HG02798 (cell line): ENCODE data around the gene CDHR5.
"Not testable (repeated sequence)": the region's sequence is repeated elsewhere in the genome, so short reads cannot be mapped to it uniquely, and the experiment has no call there.

ENCODE experiments used
- ATAC-seq: cut with Tn5 transposase; IDR thresholded peaks from one replicate; pipeline ENCODE4 v1.9.1; 2021; ENCODE audit warnings: mild to moderate bottlenecking; ENCODE audit not compliant: unreplicated experiment, poor library complexity

The CDHR5 gene

GRCh38 chr11:624705-625635 is at the start of gene CDHR5:
CDHR5 (minus strand) TSS chr11:624955; CDS start chr11:624902, 53 bp downstream.
- no peak for ATAC-seq

GRCh38 chr11:674406-674805 is 49.7 kb upstream of the CDHR5 start:
- no peak for ATAC-seq

DNA sequence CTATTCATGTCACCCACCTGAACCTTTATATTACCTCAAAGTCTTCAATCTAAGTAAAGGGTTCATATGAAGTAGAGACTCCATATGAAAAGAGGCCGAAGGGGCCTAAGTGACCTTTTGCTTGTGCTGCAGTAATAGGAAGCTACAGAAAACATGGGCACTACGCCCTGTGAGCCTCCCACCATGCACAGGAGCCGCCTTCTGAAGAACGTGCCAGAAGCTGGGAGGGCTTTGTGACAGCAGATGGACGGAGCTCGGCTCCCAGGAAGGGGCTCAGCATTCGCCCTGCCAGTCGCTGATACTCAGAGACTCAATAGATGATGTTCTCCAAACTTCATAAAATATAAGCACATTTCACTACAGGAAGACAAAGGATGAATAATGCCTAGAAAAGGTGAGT is 49.1 kb upstream of the CDHR5 start:
- ATAC-seq: no peak

DNA sequence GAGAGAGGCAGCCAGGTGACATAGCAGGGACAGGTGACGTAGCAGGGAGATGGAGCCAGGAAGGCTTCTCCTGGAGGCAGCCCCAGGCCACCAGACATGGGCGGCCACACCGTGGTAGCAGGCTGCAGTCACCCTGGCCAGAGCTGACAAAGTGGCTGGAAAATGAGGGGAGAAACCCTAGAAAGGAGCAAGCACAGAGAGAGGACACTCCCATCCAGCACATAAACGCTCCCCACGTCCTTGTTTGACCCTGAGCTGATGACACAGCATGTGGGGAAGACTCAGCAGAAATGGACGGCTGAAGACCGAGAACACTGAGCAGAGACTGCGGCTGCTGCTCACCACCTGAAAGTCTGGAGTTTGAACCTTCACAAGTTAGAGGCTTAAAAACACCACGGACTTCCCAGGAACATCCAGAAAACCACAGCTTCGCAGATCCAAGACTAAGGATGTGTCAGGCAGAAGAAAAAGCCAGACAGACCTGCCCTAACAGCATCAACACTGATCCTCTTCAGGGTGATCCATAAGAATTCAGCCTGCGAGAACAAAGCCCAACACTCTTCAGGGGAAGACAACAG is 41.0 kb upstream of the CDHR5 start:
- ATAC-seq: no peak

- ATAC-seq: no peak
Observed at GRCh38 chr11:665062-665703, 40.4 kb upstream of the CDHR5 start.

- no peak for ATAC-seq
Observed at GRCh38 chr11:662689-663274, 38.0 kb upstream of the CDHR5 start.

DNA sequence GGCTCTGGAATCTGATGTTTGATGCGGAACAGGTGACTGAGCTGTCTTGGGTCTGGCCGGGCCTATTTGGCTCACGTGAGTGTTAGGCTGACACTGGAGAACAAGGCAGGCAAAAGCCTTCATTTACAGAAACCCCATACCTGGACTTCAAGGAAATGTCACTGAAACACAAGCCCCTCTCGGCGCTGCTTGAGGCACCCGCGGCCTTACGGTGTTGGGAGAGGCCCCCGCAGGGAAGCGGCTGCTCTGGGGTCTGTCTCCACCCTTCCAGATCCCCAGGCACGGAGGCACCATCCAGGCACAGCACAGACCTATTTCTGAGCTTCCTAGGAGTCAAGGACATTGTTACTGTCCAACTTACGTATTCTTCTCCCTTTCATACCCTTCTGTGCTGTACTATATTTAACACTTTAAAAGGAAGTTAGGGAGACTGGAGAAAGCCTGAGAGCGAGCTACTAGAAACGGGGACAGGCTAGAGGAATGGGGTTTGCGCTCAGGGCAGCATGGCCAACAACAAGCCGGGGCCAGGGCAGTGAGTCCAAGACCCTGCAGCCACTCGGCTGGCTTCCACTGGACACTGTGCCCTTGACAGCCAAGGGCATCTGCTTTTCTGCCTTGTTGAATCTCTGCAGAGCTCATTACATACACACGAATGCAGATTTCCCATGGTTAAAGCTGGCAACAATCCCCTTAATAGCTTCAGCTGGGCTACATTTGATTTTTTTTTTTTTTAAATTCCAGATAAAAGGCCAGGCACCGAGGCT is 36.1 kb upstream of the CDHR5 start:
- no peak for ATAC-seq

GRCh38 chr11:660281-660680 is 35.5 kb upstream of the CDHR5 start:
- ATAC-seq: no peak

DNA sequence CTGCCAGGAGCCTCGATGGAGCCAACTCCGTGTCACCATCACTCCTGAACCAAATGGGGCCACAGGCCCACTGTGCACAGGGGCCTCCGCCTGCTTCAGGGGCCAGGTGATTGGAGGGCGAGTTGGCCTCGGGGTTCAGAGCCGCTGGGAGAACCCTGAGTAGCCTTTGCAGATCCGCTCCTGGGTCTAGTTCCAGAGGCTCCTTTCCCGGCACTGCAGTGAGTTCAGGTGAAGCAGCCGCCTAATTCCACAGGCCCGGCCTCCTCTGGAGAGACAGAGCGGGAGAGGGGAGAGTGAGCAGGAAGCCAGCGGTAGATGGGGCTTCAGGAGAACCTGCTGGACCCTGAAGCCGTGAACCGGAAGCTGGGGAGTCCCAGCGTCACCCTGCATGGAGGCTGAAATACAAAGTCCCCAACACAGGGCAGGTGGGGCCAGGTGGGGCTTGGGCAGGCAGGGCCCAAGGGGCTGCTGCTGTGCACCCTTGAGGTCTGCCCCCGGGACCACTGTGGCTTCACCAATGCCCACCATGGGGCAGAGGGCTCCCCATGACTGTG is 34.9 kb upstream of the CDHR5 start:
- ATAC-seq: no peak

GRCh38 chr11:657691-658126 is 33.0 kb upstream of the CDHR5 start:
- no peak for ATAC-seq

GRCh38 chr11:656866-657265 is 32.1 kb upstream of the CDHR5 start:
- ATAC-seq: no peak

DNA sequence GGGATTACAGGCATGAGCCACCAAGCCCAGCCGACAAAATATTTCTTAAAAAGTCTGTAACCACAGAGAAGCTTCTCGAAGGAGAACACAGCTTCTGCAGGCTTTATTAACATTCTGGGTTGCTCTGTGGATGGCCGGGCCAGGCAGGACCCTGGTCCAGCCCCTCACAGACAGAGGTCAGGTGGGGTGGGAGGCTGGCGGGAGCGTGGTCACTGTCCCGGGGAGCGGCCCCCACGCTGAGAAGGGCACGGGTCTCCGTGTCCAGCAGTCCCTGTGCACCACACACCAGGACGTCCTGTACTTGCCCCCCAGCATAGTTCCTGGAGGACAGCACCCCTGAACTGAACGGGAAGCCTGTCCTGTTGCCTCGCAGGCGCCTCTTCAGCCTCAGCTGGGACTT is 31.7 kb upstream of the CDHR5 start:
- no peak for ATAC-seq

- no peak for ATAC-seq
Observed at GRCh38 chr11:655036-655726, 30.4 kb upstream of the CDHR5 start.

DNA sequence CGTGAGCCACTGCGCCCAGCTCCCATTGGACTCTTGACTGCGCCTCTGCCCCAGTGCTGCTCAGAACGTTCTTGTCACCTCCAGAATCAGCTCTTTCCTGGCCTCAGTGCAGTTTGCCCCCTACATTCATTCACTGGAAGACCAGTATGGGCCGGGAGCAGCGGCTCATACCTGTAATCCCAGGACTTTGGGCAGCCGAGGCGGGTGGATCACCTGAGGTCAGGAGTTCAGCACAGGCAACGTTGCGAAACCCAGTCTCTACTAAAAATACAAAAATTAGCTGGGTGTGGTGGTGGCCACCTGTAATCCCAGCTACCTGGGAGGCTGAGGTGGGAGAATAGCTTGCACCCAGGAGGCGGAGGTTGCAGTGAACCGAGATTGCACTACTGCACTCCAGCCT is 29.7 kb upstream of the CDHR5 start:
- ATAC-seq: not testable (repeated sequence)

- ATAC-seq: no peak
Observed at GRCh38 chr11:653837-654236, 29.1 kb upstream of the CDHR5 start.

- ATAC-seq: not testable (repeated sequence)
Observed at GRCh38 chr11:653136-653535, 28.4 kb upstream of the CDHR5 start.

DNA sequence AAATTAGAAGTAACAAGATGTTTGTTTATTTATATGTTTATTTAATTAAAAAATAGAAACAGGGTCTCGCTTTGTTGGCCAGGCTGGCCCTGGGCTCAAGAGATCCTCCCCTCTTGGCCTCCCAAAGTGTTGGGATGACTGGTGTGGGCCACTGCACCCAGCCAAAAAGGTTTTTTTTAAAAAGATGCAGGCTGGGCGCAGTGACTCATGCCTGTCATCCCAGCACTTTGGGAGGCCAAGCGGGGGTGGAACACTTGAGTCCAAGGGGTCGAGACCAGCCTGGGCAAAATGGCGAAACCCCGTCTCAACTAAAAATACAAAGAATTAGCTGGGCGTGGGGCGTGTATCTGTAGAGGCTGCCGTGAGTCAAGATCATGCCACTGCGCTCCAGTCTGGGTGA is 25.7 kb upstream of the CDHR5 start:
- no peak for ATAC-seq

GRCh38 chr11:647672-648158 is 23.0 kb upstream of the CDHR5 start:
- not testable (repeated sequence) for ATAC-seq

- no peak for ATAC-seq
Observed at GRCh38 chr11:646214-646613, 21.5 kb upstream of the CDHR5 start.
